ENCODE results near the gene VSIG10.

Gene VSIG10

DNA sequence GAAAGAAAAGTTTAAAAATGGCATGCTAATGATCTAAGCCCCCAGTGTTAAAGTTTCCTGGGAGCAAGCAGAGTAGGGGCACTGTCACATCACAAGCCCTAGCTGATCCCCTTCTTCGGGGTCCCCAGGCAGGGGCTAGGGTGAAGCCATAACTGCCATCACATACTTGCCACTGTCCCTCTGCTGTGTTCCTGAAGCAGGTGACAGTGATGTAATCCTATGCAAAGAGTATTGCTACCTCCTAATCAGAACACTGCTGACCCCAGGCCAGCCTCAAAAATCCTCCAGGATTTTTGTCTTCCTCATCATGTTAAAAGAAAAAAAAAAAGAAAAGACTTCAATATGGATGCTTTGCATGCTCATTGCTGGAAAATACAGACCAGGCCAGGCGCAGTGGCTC, 88.5 kb downstream of the VSIG10 start:
- Mint-ChIP-seq H3K4me3 (peak overlapping the region; percentile 98), H3K4me1 (ENCODE audit: low read depth) (peaks cover 13% of the 10 kb centered on the region), H3K27me3 (no peaks in the 10 kb centered on the region), H3K36me3 (peaks cover 4% of the 10 kb centered on the region), H3K27ac (no peak overlapping the region), H3K9me3 (ENCODE audit: low read depth) (no peaks in the 10 kb centered on the region)

All from activated naive CD8-positive, alpha-beta T cell (primary cell).